DMS114 treated with DMSO at 0.1 percent for 48 hours (cell line): ENCODE results near the gene POU1F1.
"Not testable (repeated sequence)": the region's sequence is repeated elsewhere in the genome, so short reads cannot be mapped to it uniquely, and the experiment has no call there.

Experiments
- DNase-seq: peaks from one replicate; lab custom pipeline; 2025; ENCODE audit not compliant: unreplicated experiment; lab: John Stamatoyannopoulos, UW

Gene POU1F1, protein sequence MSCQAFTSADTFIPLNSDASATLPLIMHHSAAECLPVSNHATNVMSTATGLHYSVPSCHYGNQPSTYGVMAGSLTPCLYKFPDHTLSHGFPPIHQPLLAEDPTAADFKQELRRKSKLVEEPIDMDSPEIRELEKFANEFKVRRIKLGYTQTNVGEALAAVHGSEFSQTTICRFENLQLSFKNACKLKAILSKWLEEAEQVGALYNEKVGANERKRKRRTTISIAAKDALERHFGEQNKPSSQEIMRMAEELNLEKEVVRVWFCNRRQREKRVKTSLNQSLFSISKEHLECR

DNA sequence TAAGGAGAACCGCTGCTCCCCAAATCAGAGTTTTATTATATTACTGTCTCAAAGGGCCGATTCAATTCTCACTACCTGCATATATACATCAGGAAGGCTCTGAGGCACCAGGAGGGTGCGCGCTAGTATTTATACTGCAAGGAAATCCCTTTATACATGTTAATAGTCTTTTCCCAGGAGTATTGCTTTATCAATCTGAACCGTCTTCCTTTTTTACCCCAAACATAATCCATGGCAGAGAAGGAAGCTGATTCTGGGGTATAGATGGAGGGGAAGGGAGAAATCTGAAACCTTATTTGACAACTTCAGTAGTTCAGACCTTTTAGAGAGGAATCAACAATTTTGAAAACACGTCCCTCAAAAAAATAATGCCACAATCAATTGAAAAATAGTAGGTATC lies at the start of gene POU1F1:
Gene POU1F1 (minus strand): TSS at position 101 of the 400 bp plus-strand sequence. CDS start 122 bp downstream, outside the sequence.
- no peak for DNase-seq

DNA sequence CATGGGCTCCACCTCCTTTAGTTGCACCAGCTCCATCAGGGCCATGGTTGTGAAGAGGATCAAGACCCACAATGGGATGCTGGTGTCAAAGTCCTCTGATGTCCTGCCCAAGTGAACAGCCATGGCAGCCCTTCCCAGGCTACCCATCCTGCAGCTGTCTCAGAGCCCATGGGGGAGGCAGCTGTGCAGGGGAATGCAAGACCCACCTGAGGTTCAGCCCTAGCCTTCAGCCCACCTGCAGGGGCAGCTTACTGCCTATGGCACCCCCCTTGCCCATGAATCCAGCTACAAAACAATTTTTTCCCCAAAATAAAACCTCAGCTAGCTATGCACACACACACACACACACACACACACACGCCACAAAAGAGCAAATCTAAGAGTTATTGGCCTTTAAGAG lies 48.2 kb upstream of the POU1F1 start:
- no peak for DNase-seq

DNA sequence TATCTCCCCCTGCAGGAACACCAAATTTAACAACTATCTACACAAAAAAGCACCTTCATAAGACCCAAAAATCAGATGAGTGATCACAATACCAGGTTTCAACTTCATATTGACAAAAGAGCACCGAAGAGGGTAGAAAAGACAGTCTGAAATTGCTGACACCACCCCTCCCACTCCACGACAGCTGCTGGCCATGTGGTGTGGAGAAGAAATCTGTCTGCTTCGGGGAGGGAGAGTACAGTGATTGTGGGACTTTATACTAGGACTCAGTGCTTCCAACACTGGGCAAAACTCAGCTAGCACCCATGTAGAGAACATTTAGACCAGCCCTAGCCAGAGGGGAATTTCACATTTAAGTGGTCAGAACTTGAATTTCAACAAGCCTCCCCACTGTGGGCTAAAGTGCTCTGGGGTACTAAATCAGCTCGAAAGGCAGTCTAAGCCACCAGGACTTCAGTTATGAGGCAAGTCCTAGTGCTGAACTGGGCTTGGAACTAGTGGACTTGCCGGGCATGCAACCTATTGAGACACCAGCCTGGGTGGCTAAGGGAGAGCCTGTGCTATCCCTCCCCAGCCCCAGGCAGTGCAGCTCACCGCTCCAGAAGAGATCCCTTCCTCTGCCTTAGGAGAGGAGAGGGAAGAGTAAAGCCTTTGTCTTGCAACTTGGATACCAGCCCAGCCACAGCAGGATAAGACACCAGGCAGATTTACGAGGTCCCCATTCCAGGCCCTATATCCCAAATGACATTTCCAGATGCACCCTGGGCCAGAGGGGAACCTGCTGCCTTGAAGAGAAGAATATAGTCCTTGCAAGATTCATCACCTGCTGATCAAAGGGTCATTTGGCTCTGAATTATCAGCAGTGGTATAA lies 44.6 kb upstream of the POU1F1 start:
- no peak for DNase-seq

DNA sequence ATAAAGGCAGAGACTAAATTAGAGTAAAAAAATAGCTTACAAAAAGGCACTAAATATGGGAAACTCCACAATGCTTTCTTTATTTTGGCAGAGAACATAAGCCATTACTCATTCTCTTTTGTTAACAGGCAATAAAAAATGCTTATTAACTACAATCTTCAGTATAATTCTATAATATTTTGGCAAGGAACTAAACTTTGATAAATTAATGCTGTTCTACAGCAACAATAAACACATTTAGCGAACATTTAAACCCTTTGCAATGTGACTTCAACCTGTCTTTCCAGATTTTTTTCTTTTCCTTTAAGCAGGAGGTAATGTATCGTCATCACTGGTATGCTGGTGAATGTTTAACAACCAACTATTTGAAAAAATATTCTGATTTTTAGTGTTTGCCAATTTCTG lies 42.2 kb upstream of the POU1F1 start:
- DNase-seq = no peak

DNA sequence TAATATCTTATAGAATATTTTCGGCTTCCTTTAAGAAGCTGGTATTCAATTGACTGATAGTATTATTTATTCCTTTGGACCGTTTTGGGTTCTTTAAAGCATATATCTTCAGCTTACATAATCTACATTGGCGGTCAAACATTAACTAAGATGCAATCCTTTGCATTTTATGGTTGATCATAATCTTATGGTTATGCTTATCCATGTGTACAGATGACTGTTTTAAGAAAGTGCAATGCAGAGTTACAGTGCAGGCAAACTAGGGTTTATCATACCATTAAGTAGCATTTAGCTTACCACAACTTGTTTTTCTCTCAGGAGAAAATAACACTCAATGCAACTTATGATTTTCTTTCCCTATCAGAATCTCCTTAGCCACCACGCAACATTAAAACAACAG lies 41.4 kb upstream of the POU1F1 start:
- no peak for DNase-seq

DNA sequence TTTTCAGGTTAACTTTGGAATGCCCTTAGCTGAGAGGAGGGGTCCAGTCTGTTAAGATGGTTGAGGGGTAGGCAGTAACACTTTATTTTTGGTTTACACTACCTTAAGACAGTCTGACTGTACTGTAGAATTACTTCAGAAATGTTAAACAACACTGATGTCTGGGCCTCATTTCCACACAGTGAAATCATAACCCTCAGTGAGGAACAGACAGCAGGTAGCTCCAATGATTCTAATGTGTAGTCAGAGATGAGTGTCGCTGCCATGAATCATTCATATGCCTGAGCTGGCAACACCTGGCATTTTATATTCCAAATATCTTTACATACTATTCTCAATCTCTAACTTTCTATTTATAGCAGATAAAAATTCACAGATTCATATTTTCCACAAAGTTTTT lies 37.3 kb upstream of the POU1F1 start:
- DNase-seq = no peak

DNA sequence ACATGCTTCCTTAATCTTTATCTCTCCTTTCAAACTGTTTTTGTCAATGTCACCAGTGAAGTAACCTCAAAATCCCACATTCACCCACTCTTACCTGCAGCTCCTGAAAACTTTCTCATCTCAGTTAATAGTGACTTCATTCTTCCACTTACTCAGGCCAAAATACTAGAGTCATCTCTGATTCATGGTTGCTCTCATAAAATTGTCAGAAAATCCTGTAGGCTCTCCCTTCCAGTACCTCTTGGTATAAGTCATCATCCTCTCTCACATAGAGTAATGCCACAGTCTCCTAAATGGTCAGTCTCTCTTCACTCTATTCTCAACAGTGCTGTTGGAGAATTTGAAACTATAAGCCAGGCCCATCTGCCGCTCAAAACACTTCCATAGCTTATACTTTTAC lies 34.9 kb upstream of the POU1F1 start:
- DNase-seq = no peak

DNA sequence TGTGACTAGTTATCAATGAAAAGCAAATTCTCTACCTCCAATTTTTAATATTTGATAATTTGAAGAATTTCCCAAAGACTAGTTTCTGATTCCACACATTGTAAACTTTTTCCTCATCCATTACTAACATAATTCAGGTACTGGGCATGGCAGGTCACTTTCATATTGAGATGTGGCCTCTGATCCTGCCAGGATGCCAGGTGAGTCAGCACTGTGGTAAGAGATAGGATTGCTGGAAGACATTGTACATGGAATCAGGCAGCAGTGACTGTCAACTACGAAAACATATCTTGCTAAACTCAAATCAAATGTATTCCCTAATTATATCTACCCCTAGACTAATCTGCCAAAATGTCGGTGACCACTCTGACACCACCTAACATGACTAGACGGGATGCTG lies 33.2 kb upstream of the POU1F1 start:
- no peak for DNase-seq

DNA sequence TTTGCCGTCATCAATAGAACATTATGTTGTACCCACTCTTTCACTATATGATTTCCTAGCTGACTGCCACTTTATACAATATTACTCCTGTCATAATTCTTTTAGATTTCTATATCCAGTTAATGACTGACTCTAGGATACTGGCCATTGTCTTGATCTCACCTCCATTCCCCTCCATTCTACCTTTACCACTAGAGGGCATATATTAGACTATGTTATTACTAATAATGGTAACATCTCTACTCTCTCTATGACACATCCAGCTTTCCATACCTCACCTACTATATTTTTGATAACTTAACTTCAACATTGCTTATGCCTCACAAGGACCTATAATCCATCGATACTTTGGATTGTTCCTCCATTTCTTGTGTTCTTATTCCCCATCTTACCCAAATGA lies 31.4 kb upstream of the POU1F1 start:
- DNase-seq = no peak

DNA sequence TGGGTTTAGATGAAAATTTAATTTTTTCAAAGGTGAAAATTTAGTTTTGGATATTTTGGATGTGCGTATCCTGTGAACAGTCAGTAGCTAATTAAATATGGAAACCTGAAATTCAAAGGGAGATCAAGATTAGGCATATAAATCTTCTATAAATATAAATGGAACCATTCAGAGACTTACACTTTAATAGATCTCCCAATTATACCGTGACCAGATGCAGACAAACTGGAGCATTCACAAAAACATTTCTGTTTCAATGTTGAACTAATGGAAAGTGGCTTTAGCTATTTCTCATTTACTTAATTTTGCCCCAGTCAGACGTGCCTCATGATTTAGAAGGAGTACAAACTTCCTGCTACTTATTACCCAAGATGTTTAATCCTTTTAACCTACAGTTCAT lies 29.1 kb upstream of the POU1F1 start:
- DNase-seq = no peak

DNA sequence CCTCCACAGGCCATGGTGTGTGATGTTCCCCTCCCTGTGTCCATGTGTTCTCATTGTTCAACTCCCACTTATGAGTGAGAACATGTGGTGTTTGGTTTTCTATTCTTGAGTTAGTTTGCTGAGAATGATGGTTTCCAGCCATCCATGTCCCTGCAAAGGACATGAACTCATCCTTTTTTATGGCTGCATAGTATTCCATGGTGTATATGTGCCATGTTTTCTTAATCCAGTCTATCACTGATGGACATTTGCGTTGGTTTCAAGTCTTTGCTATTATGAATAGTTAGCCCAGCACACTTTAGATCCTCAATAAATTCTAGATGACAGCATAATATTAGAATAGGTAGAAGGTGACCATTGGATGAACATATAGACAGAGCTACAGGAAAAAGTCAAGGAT lies 28.6 kb upstream of the POU1F1 start:
- not testable (repeated sequence) for DNase-seq

DNA sequence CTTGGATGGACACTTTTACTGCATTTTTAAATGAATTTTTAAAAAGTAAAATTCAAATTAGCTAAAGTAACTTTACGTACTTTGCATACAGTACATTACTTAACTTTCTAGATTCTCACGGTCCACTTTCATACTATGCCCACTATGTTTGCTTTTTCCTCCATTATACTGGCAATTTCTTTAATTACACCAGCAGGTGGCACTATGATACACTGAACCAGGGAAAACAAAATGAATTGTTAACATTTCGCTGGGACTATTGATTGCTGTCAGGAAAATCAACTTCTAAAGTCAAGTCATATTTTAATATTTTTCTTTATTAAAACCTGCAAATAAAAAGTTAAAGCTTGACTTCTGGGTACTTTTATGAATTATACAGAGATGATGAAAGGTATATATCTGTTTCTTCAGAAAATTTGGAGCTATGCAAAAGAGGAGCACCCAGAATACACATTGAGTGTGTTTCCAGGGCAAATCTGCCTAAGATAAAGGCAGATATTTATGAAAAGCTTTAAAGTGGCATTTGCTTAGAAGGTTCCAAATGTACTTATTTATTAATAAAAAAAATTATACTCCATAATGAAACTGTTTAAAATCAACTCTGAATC lies 21.8 kb upstream of the POU1F1 start:
- DNase-seq = peak; percentile 92

DNA sequence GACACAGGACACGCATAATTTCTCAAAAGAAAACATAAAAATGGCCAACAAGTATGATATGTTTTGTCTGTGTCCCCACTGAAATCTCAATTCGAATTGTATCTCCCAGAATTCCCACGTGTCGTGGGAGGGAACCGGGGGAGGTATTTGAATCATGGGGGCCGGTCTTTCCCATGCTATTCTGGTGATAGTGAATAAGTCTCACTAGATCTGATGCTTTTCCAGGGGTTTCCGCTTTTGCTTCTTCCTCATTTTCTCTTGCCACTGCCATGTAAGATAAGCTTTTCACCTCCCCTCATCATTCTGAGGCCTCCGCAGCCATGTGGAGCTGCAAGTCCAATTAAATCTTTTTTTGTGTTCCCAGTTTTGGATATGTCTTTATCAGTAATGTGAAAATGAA lies 12.1 kb upstream of the POU1F1 start:
- no peak for DNase-seq

DNA sequence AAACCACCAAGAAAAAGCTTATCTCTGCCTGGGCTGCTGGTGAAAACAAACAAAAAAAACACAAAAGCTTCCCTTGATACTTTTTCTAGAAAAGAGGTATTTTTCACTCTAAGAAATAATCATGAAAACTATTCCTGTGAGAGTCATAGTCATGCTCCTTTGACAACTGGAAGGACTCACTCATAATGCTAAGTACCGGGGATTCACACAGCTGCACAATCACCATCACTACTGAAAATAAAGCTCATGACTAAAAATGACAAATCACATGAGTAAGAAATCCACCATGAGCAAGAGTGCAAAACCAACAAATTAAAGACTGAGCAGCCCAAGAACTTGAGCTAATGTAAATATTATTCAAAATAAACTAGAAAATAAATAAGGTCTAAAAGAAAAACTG lies 10.6 kb upstream of the POU1F1 start:
- DNase-seq = no peak

DNA sequence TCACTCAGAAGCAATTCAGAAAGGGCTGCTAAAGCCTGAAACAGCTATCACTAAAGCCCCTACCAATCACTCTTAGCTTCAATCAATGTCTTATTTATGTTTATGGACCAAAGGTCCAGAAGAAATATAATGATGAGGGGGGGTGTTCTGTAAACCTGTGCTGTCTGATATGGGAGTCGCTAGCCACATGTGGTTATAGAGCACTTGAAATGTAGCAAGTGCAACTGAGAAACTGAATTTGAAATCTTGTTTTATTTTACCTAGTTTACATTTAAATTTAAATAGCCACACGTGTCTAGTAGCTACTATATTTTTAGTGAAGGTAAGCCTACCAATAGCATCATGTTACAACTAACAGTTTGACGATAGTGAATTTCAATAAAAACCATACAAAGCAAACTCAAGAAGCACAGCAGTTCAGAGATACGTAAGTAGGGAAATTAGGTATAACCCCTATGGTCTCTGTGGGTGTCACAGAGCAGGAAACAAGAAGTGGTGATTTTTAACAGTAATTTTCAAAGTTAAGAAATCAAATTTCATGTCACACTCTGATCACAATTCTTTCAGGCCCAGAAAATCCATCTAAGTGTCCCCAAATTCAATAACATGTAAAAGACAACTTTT lies 3.6 kb downstream of the POU1F1 start:
- DNase-seq = no peak

DNA sequence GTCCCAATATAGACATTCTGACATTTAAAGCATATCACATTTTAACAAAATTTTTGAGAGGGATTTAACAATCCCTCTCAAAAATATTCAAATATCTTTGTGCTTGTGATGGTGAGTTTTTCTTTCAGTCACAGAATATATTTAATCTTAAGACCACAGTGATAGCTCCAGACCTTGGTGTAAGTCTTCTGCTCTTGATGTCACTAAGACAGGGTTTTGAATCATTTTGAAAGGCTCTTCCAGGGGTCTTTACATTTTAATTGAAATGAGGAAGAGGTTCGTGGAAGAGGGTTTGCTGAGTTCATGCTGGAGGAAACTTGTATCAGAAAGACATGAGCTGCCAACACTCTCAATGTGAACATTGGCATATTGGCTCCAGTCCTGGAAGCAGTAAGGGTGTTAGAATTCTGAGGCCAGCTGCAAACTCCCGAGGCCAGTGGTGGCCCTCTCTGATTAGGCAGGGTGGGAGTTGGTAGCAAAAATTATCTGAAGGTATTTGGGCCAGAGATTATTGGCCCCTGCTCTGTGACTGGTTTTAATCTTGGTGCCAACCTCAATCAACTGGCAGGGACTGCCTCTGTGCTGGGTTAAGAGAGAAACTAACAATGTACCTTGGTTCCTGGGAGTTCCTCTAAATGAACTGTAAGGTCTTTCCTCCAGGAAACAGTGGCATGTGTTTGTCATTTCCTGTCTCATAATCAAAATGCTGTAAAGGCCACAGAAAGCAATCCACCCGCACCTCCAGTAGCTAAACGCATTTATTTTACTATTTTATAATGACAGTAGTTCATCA lies 5.3 kb downstream of the POU1F1 start:
- DNase-seq = no peak

DNA sequence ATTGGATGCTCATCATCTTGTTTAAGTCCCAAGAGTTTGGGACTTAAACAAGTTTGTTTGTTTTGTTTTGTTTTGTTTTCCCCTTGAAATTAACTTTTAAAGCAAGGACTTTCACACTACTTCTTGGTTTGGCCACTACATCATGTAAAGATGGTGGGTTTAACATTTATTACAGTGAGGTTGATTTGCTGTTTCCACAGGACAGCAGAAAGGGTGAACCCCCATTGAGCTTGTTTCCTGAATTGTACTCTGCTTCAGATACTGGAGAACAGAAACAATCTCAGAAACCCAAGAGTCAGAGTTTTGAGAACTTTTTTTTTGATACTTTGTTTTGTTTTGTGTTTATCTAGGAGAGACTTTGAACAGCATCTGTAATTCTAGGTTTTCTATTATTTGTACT lies 6.7 kb downstream of the POU1F1 start:
- no peak for DNase-seq

DNA sequence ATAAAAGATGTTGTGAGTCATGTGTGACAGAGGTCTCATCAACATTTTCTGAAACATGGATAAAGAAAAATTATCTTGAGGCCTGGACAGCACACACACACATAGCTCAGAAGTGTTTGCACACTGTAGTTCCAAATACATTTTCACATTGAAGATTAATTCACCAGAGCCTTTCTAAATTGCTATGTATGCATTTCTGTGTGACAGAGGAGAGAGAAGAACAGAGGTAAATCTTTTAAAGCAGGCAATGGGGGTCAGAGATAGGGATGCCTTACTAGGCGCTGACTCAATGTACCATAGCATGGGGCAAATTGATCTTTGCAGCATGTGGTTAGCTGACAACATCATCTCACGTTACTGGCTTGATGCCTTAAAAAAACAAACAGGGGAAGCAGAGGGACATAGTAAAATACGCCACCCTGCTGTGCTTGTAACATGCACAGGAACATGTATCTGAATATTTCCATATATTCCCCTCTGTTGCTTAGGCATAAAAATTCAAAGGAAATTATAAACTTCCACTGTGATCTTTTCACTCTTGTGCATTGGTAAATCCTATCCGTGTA lies 7.7 kb downstream of the POU1F1 start:
- DNase-seq = no peak

DNA sequence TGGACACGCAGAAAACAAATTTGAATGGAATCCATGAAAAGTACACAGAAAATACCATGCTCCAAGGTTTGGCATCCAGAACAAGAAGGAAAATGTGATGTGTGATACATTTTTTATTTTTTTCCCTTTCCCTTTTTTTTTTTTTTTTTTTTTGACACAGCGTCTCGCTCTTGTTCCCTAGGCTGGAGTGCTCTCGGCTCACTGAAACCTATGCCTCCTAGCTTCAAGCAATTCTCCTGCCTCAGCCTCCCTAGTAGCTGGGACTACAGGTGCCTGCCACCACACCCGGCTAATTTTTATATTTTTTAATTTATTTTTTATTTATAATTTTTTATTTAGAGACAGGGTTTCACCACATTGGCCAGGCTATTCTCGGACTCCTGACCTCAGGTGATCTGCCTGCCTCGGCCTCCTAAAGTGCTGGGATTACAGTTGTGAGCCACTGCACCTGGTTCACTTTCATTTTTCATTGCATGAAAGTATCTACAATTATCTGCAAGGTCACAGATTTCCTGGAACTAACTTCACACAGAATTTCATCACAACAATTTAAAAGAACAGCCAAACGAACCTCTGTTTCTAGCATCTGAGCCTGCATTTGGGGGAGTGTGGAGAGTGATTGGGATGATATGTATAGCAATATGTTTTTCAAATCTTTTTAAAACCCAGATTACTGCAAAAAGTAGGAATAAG lies 8.3 kb downstream of the POU1F1 start:
- DNase-seq = no peak

DNA sequence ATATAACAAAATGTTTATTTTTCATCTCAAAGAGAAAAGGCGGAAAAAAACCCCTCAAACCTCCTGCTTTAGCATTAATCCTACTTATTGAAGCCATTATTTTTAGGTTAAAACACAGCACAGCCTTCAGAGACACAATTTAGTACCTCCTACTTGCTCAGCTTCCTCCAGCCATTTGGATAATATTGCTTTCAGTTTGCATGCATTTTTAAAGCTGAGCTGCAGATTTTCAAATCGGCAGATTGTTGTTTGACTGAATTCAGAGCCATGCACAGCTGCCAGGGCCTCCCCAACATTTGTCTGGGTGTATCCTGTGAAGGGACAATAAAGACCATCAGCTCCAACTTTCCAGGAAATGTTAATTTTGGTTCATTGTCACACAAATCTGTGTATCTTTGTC lies 14.5 kb downstream of the POU1F1 start:
- DNase-seq = no peak
